Ishikawa (cell line): Measurements from ENCODE around the gene RAB4B.

Experiments used
- CEBPB ChIP-seq: IDR thresholded peaks from 2 replicates; pipeline ENCODE4 v1.6.1; 2012
- CREB1 ChIP-seq: IDR thresholded peaks from 2 replicates; pipeline ENCODE4 v1.6.1; 2012; ENCODE audit warnings: low read depth
- EGR1 ChIP-seq: IDR thresholded peaks from 2 replicates; pipeline ENCODE4 v1.6.1; 2012
- EP300 ChIP-seq: IDR thresholded peaks from 2 replicates; pipeline ENCODE4 v1.6.1; 2012; ENCODE audit warnings: borderline replicate concordance
- FOXM1 ChIP-seq: IDR thresholded peaks from 2 replicates; pipeline ENCODE4 v1.6.1; 2012; ENCODE audit warnings: low read depth, borderline replicate concordance
- NFIC ChIP-seq: IDR thresholded peaks from 2 replicates; pipeline ENCODE4 v1.6.1; 2012
- RAD21 ChIP-seq: IDR thresholded peaks from 2 replicates; pipeline ENCODE4 v1.6.1; 2012; ENCODE audit warnings: low read depth
- TAF1 ChIP-seq: IDR thresholded peaks from 2 replicates; pipeline ENCODE4 v1.6.1; 2012; ENCODE audit warnings: low read depth, mild to moderate bottlenecking
- TCF12 ChIP-seq: IDR thresholded peaks from 2 replicates; pipeline ENCODE4 v1.6.1; 2012; ENCODE audit warnings: low read depth
- TEAD4 ChIP-seq: IDR thresholded peaks from 2 replicates; pipeline ENCODE4 v1.6.1; 2012
- YY1 ChIP-seq: IDR thresholded peaks from 2 replicates; pipeline ENCODE4 v1.6.1; 2012; ENCODE audit warnings: low read depth
- ZBTB7A ChIP-seq: IDR thresholded peaks from 2 replicates; pipeline ENCODE4 v1.6.1; 2012; ENCODE audit warnings: low read depth
- TF ChIP-seq, protein P1 (sequence below): IDR thresholded peaks from 2 replicates; pipeline ENCODE4 v1.6.1; 2012; ENCODE audit warnings: low read depth, mild to moderate bottlenecking
- TF ChIP-seq, protein P2 (sequence below): IDR thresholded peaks from 2 replicates; pipeline ENCODE4 v1.6.1; 2012
- TF ChIP-seq, protein P3 (sequence below): IDR thresholded peaks from 2 replicates; pipeline ENCODE4 v1.6.1; 2012

RAB4B gene

DNA sequence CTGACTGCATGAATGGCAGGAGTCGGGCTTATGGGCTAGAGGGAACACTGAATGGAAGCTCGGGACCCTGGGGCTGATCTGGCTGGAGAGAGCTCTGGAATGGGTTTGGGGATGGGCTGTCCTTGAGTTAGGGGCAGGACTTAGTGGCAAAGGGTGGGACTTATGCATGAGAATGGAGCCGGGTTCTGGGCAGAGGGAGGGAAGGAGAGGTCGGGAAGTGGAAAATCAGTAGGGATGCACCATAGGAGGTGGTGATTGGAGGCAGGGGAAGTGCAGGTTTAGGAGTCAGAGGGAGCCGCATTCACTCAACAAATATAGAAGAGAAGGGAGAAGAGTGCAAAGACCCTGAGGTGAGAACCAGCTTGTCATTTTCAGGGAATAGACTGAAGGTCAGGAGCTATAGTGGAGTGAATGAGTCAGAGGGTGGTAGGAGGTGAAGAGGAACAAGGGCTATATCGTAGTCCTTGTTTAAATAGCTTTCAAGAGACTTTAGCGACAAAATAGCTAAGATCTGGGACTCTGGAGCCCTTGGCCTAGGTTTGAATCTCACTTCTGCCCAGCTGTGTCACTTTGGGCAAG, 748 bp downstream of the RAB4B start:
- TF ChIP-seq TEAD4 (no peak), ZBTB7A (no peak), FOXM1 (no peak), TAF1 (no peak), TCF12 (no peak), EP300 (no peak)
- TF ChIP-seq, protein P1, sequence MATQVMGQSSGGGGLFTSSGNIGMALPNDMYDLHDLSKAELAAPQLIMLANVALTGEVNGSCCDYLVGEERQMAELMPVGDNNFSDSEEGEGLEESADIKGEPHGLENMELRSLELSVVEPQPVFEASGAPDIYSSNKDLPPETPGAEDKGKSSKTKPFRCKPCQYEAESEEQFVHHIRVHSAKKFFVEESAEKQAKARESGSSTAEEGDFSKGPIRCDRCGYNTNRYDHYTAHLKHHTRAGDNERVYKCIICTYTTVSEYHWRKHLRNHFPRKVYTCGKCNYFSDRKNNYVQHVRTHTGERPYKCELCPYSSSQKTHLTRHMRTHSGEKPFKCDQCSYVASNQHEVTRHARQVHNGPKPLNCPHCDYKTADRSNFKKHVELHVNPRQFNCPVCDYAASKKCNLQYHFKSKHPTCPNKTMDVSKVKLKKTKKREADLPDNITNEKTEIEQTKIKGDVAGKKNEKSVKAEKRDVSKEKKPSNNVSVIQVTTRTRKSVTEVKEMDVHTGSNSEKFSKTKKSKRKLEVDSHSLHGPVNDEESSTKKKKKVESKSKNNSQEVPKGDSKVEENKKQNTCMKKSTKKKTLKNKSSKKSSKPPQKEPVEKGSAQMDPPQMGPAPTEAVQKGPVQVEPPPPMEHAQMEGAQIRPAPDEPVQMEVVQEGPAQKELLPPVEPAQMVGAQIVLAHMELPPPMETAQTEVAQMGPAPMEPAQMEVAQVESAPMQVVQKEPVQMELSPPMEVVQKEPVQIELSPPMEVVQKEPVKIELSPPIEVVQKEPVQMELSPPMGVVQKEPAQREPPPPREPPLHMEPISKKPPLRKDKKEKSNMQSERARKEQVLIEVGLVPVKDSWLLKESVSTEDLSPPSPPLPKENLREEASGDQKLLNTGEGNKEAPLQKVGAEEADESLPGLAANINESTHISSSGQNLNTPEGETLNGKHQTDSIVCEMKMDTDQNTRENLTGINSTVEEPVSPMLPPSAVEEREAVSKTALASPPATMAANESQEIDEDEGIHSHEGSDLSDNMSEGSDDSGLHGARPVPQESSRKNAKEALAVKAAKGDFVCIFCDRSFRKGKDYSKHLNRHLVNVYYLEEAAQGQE, result no peak

DNA sequence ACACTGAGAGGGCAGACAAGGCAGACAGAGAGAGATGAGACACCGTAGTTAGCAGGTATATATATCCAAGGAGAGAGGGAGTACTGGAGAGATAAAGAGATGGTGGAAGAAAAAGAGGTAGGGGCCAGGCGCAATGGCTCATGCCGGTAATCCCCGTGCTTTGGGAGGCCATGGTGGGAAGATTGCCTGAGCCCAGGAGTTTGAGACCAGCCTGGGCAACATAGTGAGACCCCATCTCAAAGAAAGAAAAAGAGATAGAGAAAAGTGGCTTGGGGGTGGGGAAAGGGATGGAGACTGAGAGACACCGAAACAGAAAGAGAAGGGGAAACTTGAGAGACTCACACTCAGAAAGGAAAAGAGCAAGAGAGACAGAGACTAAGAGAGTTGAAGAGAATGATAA, 2.5 kb downstream of the RAB4B start:
- TF ChIP-seq TEAD4 (no peak), CEBPB (no peak), ZBTB7A (no peak), FOXM1 (no peak), YY1 (no peak), EGR1 (no peak), TAF1 (no peak), NFIC (no peak), RAD21 (no peak), EP300 (no peak), TCF12 (no peak), CREB1 (no peak)
- TF ChIP-seq, protein P1, result no peak
- TF ChIP-seq, protein P2, sequence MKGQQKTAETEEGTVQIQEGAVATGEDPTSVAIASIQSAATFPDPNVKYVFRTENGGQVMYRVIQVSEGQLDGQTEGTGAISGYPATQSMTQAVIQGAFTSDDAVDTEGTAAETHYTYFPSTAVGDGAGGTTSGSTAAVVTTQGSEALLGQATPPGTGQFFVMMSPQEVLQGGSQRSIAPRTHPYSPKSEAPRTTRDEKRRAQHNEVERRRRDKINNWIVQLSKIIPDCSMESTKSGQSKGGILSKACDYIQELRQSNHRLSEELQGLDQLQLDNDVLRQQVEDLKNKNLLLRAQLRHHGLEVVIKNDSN, result no peak
- TF ChIP-seq, protein P3, sequence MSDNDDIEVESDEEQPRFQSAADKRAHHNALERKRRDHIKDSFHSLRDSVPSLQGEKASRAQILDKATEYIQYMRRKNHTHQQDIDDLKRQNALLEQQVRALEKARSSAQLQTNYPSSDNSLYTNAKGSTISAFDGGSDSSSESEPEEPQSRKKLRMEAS, result no peak

DNA sequence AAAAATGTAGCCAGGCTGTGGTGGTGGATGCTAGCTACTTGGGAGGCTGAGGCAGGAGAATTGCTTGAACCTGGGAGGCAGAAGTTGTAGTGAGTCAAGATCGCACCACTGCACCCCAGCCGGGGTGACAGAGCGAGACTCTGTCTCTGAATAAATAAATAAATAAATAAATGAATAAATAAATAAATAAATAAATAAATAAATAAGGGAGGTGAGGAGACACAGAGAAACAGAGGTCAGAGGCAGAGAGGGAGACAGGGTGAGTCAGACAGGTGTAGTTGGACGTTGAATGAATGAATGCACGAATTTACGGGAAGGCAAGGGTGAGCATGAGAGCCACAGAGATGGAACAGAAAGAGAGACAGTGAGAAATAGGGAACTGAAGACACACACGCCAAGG, 3.1 kb downstream of the RAB4B start:
- TF ChIP-seq EP300 (no peak), TAF1 (no peak), EGR1 (no peak)

DNA sequence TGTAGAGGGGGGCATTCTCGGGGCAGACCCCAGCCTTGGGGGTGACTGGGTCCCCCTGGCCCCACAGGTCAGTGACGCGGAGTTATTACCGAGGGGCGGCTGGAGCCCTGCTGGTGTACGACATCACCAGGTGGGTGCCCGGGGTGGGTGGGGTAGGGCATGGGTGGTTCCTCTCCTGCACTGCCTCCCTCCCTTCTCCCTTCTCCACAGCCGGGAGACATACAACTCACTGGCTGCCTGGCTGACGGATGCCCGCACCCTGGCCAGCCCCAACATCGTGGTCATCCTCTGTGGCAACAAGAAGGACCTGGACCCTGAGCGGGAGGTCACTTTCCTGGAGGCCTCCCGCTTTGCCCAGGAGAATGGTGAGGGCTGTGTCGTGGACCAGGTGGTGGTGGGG, 5.7 kb downstream of the RAB4B start:
- TF ChIP-seq, protein P3, result no peak
- TF ChIP-seq YY1 (no peak), TEAD4 (no peak), FOXM1 (no peak), RAD21 (no peak), CEBPB (no peak), NFIC (no peak), TAF1 (no peak), ZBTB7A (no peak), EP300 (no peak), CREB1 (no peak), EGR1 (no peak), TCF12 (no peak)
- TF ChIP-seq, protein P1, result no peak
- TF ChIP-seq, protein P2, result no peak

DNA sequence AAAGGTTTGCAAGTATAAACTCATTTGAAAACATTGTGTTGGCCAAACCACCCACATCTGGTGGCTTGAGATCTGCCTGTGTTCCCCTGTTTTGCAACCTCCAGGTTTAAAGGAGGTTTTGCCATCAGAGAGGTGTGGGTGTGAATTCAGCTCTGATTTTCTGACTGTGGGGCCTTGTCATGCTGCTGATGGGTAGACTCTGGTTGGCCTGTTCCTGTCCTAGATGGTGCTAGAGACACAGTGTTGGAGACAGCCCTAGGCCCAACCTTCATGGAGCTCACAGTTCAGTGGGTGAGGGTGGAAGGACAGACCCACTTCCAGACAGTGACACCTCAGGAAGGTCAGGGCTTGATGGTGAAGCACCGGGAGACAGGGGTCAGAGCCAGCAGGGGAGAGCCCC, 7.5 kb downstream of the RAB4B start:
- TF ChIP-seq, protein P2, result no peak
- no peak for TF ChIP-seq YY1
- no peak for TF ChIP-seq TAF1
- no peak for TF ChIP-seq EGR1
- TF ChIP-seq FOXM1, result no peak
